Psoas muscle (tissue), 8 donors: ENCODE data around the gene GRAMD1A. TPM values are rescaled to one million over a fixed set of nuclear protein-coding genes. Genes with fewer than 3 reads are reported as not detected.

Experiments
- ATAC-seq, 4 donors: fragments of 200-7000 bp; cut with Tn5 transposase; one replicate each; pipeline ENCODE4 v1.9.1; 2020; ENCODE audit warnings: moderate library complexity in 3 of 4, mild to moderate bottlenecking in 2 of 4
- DNase-seq, 2 donors: peaks; one replicate each; pipeline ENCODE4 v3.0.0-alpha.2; 2020
- H3K27ac ChIP-seq: fragments of 200-600 bp; one replicate; pipeline ENCODE4 v1.8.0; 2022
- H3K27me3 ChIP-seq, 3 donors: fragments of 200-600 bp in 1 of 3; one replicate each; pipeline versions ENCODE4 v1.6.1 to v1.8.0; 2013 to 2022; ENCODE audit warnings: low read length in 2 of 3, mild to moderate bottlenecking in 2 of 3, moderate library complexity in 1 of 3; ENCODE audit not compliant: insufficient read depth in 3 of 3
- H3K36me3 ChIP-seq, 2 donors: fragments of 200-600 bp in 1 of 2; one replicate each; pipeline versions ENCODE4 v1.6.1 to v1.8.0; 2013 to 2022; ENCODE audit warnings: low read depth in 1 of 2, mild to moderate bottlenecking in 1 of 2, moderate library complexity in 1 of 2; ENCODE audit not compliant: insufficient read depth in 1 of 2
- H3K4me1 ChIP-seq: fragments of 200-600 bp; one replicate; pipeline ENCODE4 v1.8.0; 2022
- H3K4me3 ChIP-seq: fragments of 200-600 bp; one replicate; pipeline ENCODE4 v1.8.0; 2022; ENCODE audit warnings: mild to moderate bottlenecking
- H3K9me3 ChIP-seq: fragments of 200-600 bp; one replicate; pipeline ENCODE4 v1.8.0; 2022
- CTCF ChIP-seq: fragments of 200-600 bp; IDR thresholded peaks from one replicate; pipeline ENCODE4 v1.8.0; 2022; ENCODE audit warnings: antibody characterized with exemption
- WGBS, 3 donors: extraction: QIAGEN DNeasy Blood & Tissue Kit; methylation state at CpG; one replicate each; pipeline versions ENCODE4 v1.1.6 to v1.1.7; 2013; 5-methylcytosine and 5-hydroxymethylcytosine counted together
- intact Hi-C, 2 donors: fragments of 100-400 bp; cut with DNase I; formaldehyde crosslinking; loops; one replicate each; pipeline versions ENCODE4 v1.11.0 to v1.14.2; 2022
- polyA plus RNA-seq, 3 donors: library from polyadenylated mRNA; stranded (reverse); fragments of 200-250 nt; gene quantifications; one replicate each; pipeline ENCODE4 v1.2.3, GENCODE V29; 2013
- total RNA-seq, 4 donors: library from RNA; stranded (reverse); fragmentation: NEBNext Ultra II Directional in 2 of 4; extraction: Animal tissue kit (Norgen Biotek cat#: 25700) in 2 of 4; gene quantifications; one replicate each; pipeline versions ENCODE4 v1.2.1 to v1.2.4, GENCODE V29; 2021 to 2023
- donor health status: healthy with polysubstance abuse.
- donor health status: DM: no; HTN: no; CAD: no; lungs with moderate emphysema.
- donor health status: Bipolar disorder and iron deficiency.
- donor health status: healthy.
- donor health status: DM: yes; HTN: yes; CAD: no.
- donor health status: DM: no; HTN: no; CAD: no.
- donor health status: DM: no; HTN: no; CAD: no.
- donor health status: DM: yes; HTN: yes; CAD: no.

Gene GRAMD1A
- total and polyA plus RNA-seq, 7 donors = 15.6 to 55.0 (median 36.3) TPM

DNA sequence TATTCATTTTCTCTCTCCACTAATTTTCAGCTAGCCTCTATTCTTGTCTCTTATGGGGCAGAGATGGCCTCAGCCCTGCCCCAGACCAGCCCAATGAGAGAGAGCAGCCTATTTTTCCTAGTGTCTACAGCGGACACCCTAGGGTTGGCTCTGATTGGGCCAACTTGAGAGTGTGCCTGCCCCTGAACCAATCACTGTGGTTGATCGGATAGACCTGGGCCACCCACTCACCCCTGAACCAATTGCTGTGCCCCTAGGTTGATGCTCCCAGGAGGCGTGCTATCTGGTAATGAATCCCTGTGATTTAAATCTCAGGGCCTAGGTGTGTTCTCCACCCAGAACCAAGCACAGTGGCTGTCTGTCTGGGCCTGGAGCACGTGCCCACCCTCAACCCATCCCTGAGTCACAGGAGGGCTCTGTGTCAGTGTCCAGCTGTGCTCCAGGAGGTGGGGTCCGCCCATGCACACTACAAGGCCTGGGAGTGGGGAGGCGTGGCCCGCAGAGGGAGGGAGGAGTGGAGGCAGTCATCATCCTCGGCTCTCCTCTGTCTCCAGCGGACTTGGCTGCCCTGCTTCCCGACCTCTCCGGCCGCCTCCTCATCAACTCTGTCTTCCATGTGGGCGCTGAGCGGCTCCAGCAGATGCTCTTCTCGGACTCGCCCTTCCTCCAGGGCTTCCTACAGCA, 15.3 kb downstream of the GRAMD1A start:
- no peak for ATAC-seq
- Histone ChIP-seq H3K27me3 (no peaks in the 10 kb centered on the region), H3K4me3 (no peak overlapping the region), H3K4me1 (peaks cover 8% of the 10 kb centered on the region), H3K36me3 (peaks cover 0 to 87% of the 10 kb centered on the region in 2 donors), H3K9me3 (no peaks in the 10 kb centered on the region), H3K27ac (no peak overlapping the region)
- intact Hi-C loops = no loop called here
- peak in 1 of 2 donors; percentile 51 for DNase-seq
- no peak for TF ChIP-seq CTCF
- WGBS, 3 donors = 84 to 88% (median 88%) methylated on average over 16 of the region's 16 CpGs

DNA sequence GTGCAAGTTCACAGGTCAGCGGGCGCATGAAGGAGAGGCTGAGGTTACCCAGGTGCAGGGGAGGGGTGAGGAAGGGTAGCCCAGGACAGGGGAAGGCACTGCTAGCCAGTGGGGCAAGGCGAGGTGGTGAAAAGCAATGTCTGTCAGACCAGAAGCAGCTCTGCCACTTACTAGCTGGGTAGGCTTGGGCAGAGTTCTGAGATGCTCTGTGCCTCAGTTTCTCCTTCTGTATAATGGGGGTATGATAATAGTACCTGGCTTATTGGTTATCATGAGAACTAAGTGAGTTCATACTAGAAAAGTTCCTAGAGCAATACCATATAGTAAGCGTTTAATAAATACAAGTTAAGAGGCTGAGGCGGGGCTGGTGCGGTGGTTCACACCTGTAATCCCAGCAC, 15.8 kb downstream of the GRAMD1A start:
- no peak for ATAC-seq
- Histone ChIP-seq H3K27me3 (no peaks in the 10 kb centered on the region), H3K27ac (no peak overlapping the region), H3K36me3 (peaks cover 0 to 87% of the 10 kb centered on the region in 2 donors), H3K4me1 (peaks cover 8% of the 10 kb centered on the region), H3K4me3 (no peak overlapping the region), H3K9me3 (no peaks in the 10 kb centered on the region)
- intact Hi-C loops = no loop called here
- TF ChIP-seq CTCF = no peak
- 96 to 98% (median 98%) methylated on average over 6 of the region's 6 CpGs for WGBS, 3 donors
- no peak for DNase-seq

GRCh38 chr19:35017507-35017906, 17.4 kb downstream of the GRAMD1A start:
- DNase-seq = no peak
- peaks cover 0 to 87% of the 10 kb centered on the region in 2 donors for H3K36me3 ChIP-seq
- intact Hi-C loops = no loop called here
- no peak overlapping the region for H3K27ac ChIP-seq
- no peaks in the 10 kb centered on the region for H3K27me3 ChIP-seq
- H3K9me3 ChIP-seq = no peaks in the 10 kb centered on the region
- no peak overlapping the region for H3K4me3 ChIP-seq
- TF ChIP-seq CTCF = no peak
- WGBS, 3 donors = 67 to 91% (median 68%) methylated on average over 3 of the region's 3 CpGs
- no peak for ATAC-seq
- peaks cover 5% of the 10 kb centered on the region for H3K4me1 ChIP-seq

GRCh38 chr19:35018379-35018778, 18.3 kb downstream of the GRAMD1A start:
- H3K36me3 ChIP-seq = peaks cover 0 to 95% of the 10 kb centered on the region in 2 donors
- no peak overlapping the region for H3K4me3 ChIP-seq
- no peak for TF ChIP-seq CTCF
- no peaks in the 10 kb centered on the region for H3K4me1 ChIP-seq
- H3K27me3 ChIP-seq = no peaks in the 10 kb centered on the region
- DNase-seq = no peak
- H3K9me3 ChIP-seq = no peaks in the 10 kb centered on the region
- no peak for ATAC-seq
- no peak overlapping the region for H3K27ac ChIP-seq
- 91 to 96% (median 95%) methylated on average over 4 of the region's 4 CpGs for WGBS, 3 donors
- intact Hi-C loops = no loop called here

GRCh38 chr19:35019144-35019543, 19.0 kb downstream of the GRAMD1A start:
- H3K4me1 ChIP-seq = no peaks in the 10 kb centered on the region
- H3K27ac ChIP-seq = no peak overlapping the region
- WGBS, 3 donors = 95 to 97% (median 95%) methylated on average over 21 to 22 of the region's 22 CpGs
- intact Hi-C loops = no loop called here
- no peak for TF ChIP-seq CTCF
- peaks cover 0 to 99% of the 10 kb centered on the region in 2 donors for H3K36me3 ChIP-seq
- no peaks in the 10 kb centered on the region for H3K9me3 ChIP-seq
- ATAC-seq = no peak
- H3K4me3 ChIP-seq = no peak overlapping the region
- H3K27me3 ChIP-seq = no peaks in the 10 kb centered on the region
- DNase-seq = no peak
